SK-N-SH (cell line): ENCODE results near the gene MINK1.
"Not testable (repeated sequence)": the region's sequence is repeated elsewhere in the genome, so short reads cannot be mapped to it uniquely, and the experiment has no call there.

Experiments used
- CHD2 ChIP-seq: fragments of 150-350 bp; IDR thresholded peaks from 2 replicates; pipeline ENCODE4 v1.6.1; 2018; ENCODE audit warnings: low read length; ENCODE audit not compliant: partially characterized antibody
- CTCF ChIP-seq: fragments of 200-600 bp; sonication (generic); IDR thresholded peaks from 2 replicates; pipeline ENCODE4 v1.6.1; 2017; ENCODE audit warnings: antibody characterized with exemption, mild to moderate bottlenecking, moderate library complexity
- REST ChIP-seq: IDR thresholded peaks from 2 replicates; pipeline ENCODE4 v1.6.1; 2012; ENCODE audit warnings: mild to moderate bottlenecking, low read depth, low read length, moderate library complexity
- RFX5 ChIP-seq: IDR thresholded peaks from 2 replicates; pipeline ENCODE4 v1.6.1; 2012; ENCODE audit warnings: mild to moderate bottlenecking, improper control_type of control experiment, low read length
- TAF1 ChIP-seq: IDR thresholded peaks from 2 replicates; pipeline ENCODE4 v1.6.1; 2012; ENCODE audit warnings: low read depth, mild to moderate bottlenecking, low read length, moderate library complexity, borderline replicate concordance
- YY1 ChIP-seq: IDR thresholded peaks from 2 replicates; pipeline ENCODE4 v1.4.0; 2012; ENCODE audit warnings: low read depth, mild to moderate bottlenecking

- not testable (repeated sequence) for TF ChIP-seq YY1, CTCF, CHD2, TAF1, RFX5, REST
Observed at GRCh38 chr17:4869058-4869998, 36.2 kb downstream of the MINK1 start.
